Stimulated activated CD8-positive, alpha-beta memory T cell treated with anti-CD3 and anti-CD28 coated beads, Interleukin-7, amount 100 ng/mL, for 4 hours (primary cell): ENCODE measurements around the gene COX6A1.
A peak's percentile ranks its signal among the peaks of the same experiment; 100 is the strongest.
"Not testable (repeated sequence)": the region's sequence is repeated elsewhere in the genome, so short reads cannot be mapped to it uniquely, and the experiment has no call there.

Experiments used
- DNase-seq, 2 donors: peaks; one replicate each; pipeline ENCODE4 v3.0.0-alpha.2; 2020; ENCODE audit warnings: low read depth in 2 of 2

COX6A1 gene

DNA sequence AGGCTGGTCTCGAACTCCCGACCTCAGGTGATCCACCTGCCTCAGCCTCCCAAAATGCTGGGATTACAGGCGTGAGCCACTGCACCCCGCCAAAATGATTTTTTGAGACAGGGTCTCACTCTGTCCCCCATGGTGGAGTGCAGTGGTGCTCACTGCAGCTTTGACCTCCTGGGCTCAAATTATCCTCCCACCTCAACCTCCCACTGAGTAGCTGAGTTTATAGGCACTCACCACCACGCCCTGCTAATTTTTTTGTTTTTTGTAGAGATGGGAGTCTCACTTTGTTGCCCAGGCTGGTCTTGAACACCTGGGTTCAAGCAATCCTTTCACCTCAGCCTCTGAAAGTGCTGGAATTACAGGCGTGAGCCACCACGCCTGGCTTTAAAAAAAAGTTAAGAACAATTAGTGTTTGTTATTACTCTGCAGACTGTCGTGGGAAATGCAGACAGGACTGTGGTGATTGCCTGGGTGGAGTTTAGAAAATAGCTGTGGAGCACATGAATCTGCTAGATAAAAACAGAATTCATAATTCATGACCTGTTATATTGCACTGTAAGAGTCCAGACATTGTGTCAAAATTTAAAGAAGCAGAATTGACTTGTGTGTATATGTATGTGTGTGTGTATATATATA, 9.2 kb upstream of the COX6A1 start:
- DNase-seq: no peak

DNA sequence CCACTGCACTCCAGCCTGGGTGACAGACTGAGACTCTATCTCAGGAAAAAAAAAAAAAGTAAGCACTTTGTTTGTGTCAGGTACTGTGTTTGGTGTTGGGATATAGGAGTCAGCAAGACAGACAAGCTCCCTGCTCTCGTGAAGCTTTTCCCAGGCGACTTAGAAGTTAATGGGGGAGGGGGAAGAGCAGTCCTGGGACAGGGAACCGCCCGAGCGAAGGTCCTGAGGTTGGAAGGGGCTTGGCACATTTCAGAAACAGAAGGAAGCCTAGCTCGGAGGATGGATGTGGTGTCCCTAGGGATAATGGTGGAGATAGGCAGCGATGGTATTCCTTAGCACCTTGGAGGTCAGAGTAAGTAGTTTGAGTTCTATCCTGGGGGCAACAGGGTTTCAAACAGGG, 8.5 kb upstream of the COX6A1 start:
- no peak for DNase-seq

DNA sequence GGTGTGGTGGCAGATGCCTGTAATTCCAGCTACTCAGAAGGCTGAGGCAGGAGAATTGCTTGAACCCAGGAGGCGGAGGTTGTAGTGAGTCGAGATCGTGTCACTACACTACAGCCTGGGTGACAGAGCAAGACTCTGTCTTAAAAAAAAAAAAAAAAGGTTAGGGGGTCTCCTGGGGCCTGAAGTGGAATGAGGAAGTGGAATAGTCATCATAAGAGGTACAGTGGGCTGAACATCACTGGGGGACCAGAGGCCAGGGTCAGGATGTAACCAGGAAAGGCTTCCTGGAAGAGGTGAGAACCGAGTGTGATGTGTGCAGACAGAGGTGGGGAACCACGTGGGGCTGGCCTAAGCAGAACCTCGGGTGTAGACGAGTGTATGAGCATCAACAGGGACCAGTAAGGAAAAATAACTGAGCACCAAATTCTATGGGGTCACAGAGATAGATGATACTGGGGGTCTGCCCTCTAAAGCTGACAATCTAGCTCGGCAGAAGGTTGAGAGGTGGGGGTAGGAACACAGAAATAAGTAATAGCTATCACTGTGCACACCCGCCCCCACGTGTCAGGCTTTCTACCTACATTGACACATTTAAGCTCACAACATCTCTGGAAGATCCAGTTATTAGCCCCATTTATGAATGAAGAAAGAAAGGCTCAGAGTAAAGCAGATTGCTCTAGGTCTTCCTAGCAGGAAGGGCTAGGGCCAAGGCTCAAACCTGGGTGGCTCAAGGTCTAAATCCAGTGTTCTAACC, 5.0 kb upstream of the COX6A1 start:
- no peak for DNase-seq

DNA sequence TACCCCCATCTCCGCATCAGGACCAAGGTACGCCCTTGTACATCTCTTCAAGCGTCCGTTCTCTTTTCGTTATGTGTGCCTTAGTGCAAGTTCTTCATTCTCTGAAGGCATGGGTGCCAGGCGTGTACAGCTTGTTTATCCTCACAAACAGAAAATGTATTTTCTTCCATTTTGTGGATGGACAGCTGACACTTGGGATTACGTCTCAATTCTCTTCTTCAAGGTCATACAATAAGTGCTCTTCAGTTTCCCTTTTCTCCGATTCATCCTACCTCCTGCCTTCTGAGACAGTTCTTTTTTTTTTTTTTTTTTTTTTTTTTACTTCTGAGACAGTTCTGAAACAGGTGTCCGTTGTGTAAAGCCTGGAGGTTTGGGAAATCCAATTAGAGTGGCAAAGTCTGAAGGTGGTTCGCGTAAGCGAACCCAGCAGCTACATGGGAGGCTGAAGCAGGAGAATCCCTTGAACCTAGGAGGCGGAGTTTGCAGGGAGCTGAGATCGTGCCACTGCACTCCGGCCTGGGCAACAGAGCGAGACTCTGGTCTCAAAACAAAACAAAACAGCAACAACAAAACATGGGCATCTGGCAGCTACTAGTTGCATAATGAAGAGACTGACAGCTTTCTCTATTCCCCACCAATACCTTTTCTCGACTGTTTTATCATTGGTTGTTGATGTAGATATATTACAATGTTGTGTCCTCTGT, 734 bp downstream of the COX6A1 start:
- DNase-seq: no peak

DNA sequence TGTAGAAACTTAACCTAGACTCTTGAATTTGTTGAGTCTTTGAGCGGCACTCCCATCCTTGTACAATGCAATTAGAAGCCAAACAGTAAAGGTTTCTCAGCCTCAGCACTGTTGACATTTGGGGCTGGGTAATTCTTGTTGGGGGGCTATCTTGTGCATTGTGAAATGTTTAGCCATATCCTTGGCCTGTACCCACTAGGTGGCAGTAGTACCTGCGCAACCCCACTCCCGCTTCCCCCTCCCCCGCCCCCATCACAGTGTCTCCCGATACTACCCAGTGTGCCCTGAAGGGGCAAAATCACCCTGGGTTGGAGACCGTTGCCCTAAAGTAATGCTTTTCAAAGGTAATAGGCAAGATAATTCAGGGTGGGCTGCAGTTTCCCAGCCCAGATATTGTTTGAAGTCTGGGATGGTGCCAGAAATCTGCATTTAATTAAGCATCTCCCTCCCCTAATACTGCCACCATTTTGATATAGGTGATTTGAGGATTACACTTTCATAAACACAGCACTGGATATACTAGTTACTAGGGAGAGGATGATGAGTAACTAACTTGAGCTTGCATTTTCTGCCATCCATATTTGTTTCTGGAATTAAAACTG, 1.8 kb downstream of the COX6A1 start:
- peak; percentile 61 to 62 for DNase-seq

DNA sequence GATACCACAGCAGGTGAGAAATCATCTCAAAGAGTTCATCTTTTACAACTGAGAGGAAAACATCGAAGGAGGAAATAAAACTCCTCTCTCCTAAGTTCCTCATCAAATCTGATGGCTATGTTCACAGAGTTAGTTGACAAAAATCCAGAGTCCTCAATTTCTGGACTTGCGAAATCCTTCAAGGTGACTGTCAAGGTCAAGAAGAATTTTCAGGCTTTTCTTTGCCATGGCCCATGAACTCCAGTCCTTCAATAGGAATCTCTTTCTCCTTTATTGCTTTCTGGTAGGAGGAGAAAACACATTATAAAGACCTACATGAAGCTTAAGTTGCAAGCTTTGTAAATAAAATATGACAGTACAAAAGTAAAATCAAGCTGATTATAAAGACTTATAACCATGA, 6.8 kb downstream of the COX6A1 start:
- DNase-seq: no peak

DNA sequence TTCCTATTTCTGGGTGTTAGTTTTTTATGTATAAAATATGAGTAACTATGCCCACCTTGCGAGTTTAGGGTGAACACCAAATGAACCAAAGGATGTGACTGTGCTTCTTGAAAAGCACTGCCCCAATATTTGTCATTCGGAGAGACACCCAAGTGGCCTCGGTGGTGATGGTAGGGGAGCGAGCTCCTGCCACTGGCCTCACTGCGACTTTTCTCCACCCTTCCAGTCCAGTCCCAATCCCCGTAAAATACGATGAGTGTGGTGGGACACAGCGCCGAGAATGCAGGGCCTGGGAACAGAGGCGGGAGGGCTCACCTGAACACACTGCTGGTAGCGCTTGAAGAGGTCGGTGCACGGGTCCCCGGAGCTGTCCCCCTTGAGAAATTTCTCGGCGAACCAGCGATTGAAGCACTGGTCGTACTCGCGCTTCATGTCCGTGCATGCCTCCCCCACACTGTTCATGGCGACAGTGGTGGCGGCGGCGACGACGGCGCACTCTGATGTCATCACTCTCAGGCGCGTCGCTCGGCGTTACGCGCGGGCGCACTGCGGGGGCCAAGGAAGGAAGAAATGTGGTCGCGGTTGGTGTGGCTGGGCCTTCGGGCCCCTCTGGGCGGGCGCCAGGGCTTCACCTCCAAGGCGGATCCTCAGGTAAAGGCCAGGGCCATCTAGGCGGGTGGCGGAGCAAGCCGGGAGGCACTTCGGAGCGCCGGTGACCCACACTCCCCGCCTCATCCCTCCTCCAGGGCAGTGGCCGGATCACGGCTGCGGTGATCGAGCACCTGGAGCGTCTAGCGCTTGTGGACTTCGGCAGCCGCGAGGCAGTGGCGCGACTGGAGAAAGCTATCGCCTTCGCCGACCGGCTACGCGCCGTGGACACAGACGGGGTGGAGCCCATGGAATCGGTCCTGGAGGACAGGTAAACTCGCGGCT, 8.3 kb downstream of the COX6A1 start, which contains the start of the genes GATC and TRIAP1:
TSS of gene GATC (plus strand) at position 534 of the 933 bp plus-strand sequence. CDS start at position 571, 37 bp downstream.
TSS of gene TRIAP1 (minus strand) at position 474 of the 933 bp plus-strand sequence. CDS start at position 462, 12 bp downstream.
- DNase-seq: peak; percentile 70 to 84

DNA sequence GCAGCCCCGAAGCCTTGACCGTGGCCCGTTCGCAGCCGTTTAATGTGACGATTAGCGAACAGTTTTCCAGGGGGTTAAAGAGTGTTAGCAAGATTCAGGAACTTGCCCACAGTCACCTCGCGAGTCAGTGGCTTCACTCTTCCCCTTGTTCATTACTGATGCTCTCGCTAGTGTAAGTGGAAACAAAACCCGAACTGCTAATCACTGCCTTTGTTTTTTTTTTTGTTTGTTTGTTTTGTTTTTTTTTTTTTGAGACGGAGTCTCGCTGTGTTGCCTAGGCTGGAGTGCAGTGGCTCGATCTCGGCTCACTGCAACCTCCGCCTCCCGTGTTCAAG, 8.9 kb downstream of the COX6A1 start:
- DNase-seq: not testable (repeated sequence)

DNA sequence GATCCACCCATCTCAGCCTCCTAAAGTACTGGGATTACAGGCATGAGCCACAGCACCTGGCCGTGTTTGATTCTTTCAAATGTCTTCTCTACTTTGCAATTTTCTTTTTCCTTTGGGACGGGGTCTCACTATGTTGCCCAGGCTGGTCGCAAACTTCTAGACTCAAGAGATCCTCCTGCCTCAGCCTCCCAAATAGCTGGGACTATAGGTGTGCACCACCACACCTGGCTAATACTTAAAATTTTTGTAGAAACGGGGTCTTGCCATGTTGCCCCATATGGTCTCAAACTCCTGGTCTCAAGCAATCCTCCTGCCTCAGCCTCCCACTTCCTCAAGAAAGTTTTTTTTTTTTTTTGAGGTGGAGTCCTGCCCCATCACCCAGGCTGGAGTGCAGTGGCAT, 10.1 kb downstream of the COX6A1 start:
- no peak for DNase-seq

DNA sequence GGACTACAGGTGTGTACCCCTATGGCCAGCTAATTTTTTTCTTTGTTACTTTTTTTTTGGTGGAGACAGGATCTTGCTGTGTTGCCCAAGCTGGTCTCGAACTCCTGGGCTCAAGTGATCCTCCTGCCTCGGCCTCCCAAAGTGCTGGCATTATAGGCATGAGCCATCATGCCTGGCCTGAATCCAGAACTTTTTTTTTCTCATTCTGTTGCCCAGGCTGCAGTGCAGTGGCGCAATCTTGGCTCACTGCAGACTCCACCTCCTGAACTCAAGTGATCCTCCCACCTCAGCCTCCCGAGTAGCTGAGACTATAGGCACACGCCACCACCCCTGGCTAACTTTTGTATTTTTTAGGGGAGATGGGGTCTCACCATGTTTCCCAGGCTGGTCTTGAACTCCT, 14.6 kb downstream of the COX6A1 start:
- not testable (repeated sequence) for DNase-seq

DNA sequence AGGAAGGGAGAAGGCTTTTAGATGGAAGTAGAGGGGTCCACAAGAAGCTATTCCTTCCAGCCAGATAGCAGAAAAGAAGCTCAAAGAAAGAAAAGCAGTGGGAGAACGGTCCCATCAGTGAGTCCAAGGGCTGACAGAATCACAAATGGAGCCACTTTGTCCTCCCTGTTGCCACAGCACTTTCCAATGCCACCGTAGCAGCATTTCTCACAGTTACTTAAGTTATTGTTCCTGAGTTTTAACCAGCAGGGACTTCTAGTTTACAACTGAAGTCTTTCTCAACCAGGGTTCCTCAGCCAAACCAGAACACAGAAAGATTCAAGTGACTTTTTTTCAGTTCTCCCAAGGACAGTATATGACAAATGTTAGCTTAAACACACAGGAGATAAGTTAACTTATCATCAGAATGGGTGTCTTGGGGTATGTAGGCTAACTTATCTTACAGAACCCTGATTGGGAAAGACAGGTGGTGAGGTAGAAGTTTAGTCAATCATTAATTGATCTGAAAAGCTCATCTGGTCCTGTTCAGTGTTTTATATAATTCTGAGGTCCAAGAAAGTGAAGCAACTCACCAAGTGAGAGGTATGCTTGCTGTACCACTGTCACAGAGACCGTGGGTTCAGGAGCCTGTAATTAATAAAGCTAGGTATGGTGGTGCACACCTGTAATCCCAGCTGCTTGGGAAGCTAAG, 15.3 kb downstream of the COX6A1 start:
- DNase-seq: no peak

DNA sequence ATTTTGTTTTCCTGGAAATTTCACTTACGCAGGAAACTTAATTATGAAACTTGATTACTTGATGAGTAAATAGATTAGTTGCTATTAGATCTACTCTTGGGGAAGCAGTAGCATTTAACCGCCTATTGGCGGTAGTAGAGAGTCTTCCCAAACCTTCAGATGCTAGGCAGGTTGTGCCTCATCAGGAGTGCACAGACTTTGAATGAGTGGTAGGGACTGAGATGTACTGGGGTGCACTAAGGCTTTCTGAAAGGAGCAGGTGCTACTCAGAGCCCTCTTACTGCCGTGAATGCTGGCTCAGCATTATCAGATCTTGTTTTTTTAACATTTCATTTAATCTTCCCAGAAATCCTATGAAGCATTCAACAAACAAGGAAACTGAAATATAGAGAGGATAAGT, 16.1 kb downstream of the COX6A1 start:
- DNase-seq: no peak

DNA sequence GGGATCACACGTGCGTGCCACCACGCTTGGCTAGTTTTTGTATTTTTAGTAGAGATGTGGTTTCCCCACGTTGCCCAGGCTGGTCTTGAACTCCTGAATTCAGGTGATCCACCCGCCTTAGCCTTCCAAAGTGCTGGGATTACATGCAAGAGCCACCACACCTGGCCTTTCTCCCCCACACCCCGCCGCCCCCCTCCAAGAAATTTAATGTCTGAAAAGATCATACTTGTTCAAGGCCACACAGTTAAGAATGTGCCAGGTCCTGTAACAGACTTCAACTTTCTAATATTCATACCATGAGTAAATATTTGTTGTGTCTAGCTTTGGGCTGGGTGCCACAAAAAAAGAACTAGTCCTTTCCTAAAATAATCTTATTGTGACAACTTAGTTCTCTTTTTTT, 17.4 kb downstream of the COX6A1 start:
- DNase-seq: no peak

DNA sequence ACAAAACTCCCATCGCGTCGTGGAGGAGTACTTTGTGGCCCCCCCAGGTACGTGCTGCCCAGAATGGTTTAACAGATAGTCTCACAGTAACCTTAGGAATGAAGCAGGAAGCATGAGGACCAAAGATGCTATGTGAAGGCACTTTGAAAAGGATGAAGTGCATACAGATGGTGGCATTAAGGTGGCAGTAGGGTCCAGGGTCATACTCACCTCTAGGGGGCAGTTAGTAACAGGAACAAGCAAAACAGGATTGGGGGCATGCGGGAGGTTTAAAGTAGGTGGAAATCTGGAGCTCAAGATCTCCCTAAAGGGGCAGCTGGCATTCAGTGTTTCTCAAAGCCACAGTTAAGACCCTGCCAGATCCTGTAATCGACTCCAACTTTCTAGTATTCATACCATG, 19.2 kb downstream of the COX6A1 start:
- no peak for DNase-seq

DNA sequence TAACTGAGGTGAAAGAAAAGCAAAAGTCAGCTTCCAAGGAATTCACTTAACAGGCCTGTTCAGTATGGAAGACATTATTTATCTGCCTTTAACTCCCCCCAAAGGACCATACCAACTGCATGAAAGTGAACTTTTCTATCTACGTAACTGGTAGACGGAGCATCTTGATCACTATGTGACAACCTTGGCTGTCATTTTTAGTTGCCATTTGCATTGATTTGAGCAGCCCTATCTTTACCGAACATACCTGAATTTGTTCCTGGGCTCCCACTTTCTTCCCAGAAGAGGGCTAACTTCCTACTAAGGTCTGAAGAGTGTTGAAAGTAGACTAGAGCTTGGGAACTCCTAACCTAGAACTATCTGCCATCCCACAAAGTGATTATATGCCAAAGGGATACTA, 22.2 kb downstream of the COX6A1 start:
- no peak for DNase-seq

DNA sequence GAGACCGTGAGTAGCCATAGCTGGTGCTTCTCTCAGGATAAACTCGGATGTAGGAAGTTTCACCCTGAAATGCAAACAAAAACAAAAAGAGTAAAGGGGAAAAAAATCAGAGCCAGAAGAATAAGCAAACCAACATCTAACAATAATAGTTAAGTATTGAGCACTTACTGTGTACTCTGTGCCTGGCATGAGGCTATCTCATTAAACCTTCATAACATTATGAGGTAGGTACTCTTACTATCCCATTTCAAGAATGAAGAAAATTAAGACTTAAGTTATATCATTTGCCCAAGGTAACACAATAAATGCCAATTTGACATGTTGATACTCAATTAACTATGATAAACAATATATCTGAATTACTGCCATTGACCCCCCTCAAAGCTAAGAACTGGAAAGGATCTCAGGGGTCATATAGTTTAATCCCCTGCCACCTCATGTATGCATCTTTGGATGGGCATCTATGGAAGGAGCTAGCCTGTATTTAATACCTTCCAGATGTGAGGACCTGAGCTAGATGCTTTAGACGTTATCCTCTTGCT, 24.3 kb downstream of the COX6A1 start:
- DNase-seq: no peak

DNA sequence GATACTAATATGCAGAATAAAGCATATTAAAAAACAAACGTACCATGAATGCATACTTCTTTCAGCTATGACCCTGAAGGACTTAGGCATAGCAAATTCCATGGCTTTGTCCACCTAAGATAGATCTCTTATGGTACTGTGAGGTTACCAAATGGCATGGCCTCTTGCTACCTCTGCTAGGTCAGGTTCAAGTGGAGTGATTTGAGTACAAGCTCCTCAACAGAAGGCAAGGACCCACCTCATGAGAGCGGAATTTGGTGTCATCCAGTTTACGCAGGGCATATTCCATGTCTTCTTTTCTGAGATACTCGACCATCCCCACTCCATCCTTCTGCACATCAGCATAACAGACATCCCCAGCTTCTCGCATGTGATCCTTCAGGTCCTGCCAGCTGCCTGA, 25.8 kb downstream of the COX6A1 start:
- no peak for DNase-seq

DNA sequence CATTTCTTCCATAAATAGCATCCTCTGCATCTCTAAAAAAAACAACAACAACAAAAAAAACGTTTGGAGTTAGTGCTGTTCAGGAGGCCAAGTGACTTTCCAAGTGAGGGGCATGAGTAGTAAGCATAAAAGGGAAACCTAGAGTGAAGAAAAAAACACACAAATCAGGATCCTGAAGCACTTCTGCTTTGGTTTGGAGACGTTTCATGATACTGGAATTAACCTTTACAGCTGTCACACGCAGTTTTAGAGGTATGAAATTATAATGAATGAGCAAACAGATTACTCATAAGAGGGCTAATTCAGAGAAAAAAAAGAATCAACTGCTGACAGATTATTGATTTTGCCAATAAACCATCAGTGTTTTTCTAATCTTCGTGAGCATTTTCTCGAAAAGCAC, 27.8 kb downstream of the COX6A1 start:
- no peak for DNase-seq

DNA sequence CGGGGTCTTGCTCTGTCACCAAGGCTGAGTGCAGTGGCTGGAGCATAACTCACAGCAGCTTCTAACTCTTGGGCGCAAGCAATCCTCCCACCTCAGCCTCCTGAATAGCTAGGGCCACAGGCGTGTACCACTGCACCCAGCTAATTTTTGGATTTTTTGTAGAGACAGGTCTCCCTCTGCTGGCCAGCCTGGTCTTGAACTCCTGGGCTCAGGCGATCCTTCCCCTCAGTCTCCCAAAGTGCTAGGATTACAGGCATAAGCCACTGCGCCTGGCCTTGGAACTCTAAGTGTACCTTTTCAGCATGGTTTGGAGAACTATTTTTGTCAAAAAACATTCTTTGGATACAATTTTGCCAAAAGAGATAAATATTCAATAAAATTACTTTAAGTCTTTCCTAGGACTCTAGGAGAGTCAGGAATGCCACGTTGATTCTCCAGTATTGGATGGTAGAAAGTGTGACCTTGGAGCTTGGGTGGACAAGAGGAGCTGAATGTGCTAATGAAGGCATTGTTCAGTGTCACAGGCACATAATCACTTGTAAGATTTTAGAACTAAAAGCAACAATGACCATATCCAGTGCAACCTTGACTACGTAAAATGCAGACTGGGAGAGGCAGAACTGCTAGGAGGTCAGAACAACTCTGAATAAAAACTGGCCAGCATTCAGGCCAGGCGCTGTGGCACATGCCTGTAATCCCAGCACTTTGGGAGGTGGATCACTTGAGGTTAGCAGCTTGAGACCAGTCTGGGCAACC, 28.8 kb downstream of the COX6A1 start:
- DNase-seq: peak in 1 of 2 donors; percentile 30

DNA sequence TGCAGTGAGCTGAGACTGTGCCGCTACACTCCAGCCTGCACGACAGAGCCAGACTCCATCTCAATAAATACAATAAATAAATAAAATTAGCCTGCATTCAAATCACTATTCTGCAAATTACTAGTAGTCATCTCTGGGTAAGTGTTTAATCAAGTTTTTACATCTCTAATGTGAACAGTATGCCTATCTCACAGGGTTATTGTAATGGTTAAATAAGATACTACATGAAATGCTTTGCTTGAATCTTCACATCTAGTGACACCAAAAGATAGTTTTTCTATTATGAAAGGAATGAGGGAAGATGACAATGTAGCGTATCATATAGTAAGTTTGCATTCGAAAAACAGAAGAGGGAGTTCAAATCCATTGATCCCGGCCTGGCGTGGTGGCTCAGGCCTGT, 29.5 kb downstream of the COX6A1 start:
- no peak for DNase-seq
